H1 (cell line): Measurements from ENCODE around the gene VIT. TPM values are rescaled to one million over a fixed set of nuclear protein-coding genes. Genes with fewer than 3 reads are reported as not detected.

Source experiments
- CTCF ChIA-PET: fragments of 300-600 bp; sonication (Branson Sonifier 250); formaldehyde crosslinking; loops from one replicate; lab custom pipeline; 2021; ENCODE audit not compliant: partially characterized antibody; lab: Charles Lee
- POLR2A ChIA-PET: fragments of 300-600 bp; sonication (Branson Sonifier 250); formaldehyde crosslinking; loops from one replicate; lab custom pipeline; 2021; ENCODE audit warnings: inconsistent platforms; ENCODE audit not compliant: partially characterized antibody; lab: Charles Lee
- DNase-seq, 2 experiments: peaks; one replicate each; pipeline versions ENCODE4 v3.0.0 to v3.0.0-alpha.2; 2010 to 2022; ENCODE audit warnings: low spot score in 2 of 2, low read depth in 1 of 2, mixed read lengths in 1 of 2
- FAIRE-seq: peaks from 2 replicates; lab custom pipeline; 2011; peaks lifted over from hg19 to GRCh38; lab: Jason Lieb, UNC
- H2AFZ ChIP-seq: 2 replicates; pipeline ENCODE4 v1.8.1; 2012; ENCODE audit warnings: low read length, inconsistent platforms
- H2AK5ac ChIP-seq: 2 replicates; pipeline ENCODE4 v1.6.1; 2013; ENCODE audit warnings: low read depth, low read length
- H2BK120ac ChIP-seq: replicated peaks from 2 replicates; pipeline ENCODE3; 2013; ENCODE audit warnings: low read depth, low read length, inconsistent platforms
- H2BK12ac ChIP-seq: 2 replicates; pipeline ENCODE4 v1.6.1; 2013; ENCODE audit warnings: low read depth, low read length
- H2BK15ac ChIP-seq: 2 replicates; pipeline ENCODE4 v1.6.1; 2013; ENCODE audit warnings: low read length
- H2BK20ac ChIP-seq: 2 replicates; pipeline ENCODE4 v1.6.1; 2013; ENCODE audit warnings: low read length
- H2BK5ac ChIP-seq: 2 replicates; pipeline ENCODE4 v1.6.1; 2013; ENCODE audit warnings: low read depth, low read length
- H3K14ac ChIP-seq: 2 replicates; pipeline ENCODE4 v1.6.1; 2013; ENCODE audit warnings: inconsistent platforms; ENCODE audit not compliant: insufficient read length
- H3K18ac ChIP-seq: 2 replicates; pipeline ENCODE4 v1.6.1; 2013; ENCODE audit warnings: low read length; ENCODE audit errors: extremely low read depth
- H3K23ac ChIP-seq: 2 replicates; pipeline ENCODE4 v1.6.1; 2013; ENCODE audit warnings: inconsistent platforms; ENCODE audit not compliant: insufficient read length
- H3K23me2 ChIP-seq: 2 replicates; pipeline ENCODE4 v1.6.1; 2013; ENCODE audit warnings: low read depth, low read length
- H3K27ac ChIP-seq: 2 replicates; pipeline ENCODE4 v1.6.1; 2011; ENCODE audit warnings: low read depth, low read length, inconsistent platforms
- H3K27me3 ChIP-seq, 4 experiments: replicated peaks in 1 of 4; 1 replicate in 1 of 4; 2 replicates in 3 of 4; pipeline versions ENCODE4 v1.6.1 to v1.8.1; 2011 to 2013; ENCODE audit warnings: low read length in 3 of 4, mild to moderate bottlenecking in 3 of 4, inconsistent platforms in 2 of 4, mixed read lengths in 2 of 4, moderate library complexity in 1 of 4; ENCODE audit not compliant: control insufficient read depth in 3 of 4, insufficient read depth in 3 of 4; ENCODE audit errors: extremely low read depth in 1 of 4
- H3K36me3 ChIP-seq, 4 experiments: 2 replicates each; pipeline versions ENCODE4 v1.6.1 to v1.8.1; 2011 to 2013; ENCODE audit warnings: mild to moderate bottlenecking in 4 of 4, low read length in 3 of 4, moderate library complexity in 2 of 4, control low read depth in 1 of 4, inconsistent platforms in 1 of 4; ENCODE audit not compliant: insufficient read depth in 4 of 4, control insufficient read depth in 2 of 4
- H3K4ac ChIP-seq: replicated peaks from 2 replicates; pipeline ENCODE3; 2013; ENCODE audit warnings: low read length, low read depth, mixed read lengths, inconsistent platforms; ENCODE audit not compliant: insufficient read length
- H3K4me1 ChIP-seq, 4 experiments: replicated peaks in 1 of 4; 1 replicate in 1 of 4; 2 replicates in 3 of 4; pipeline versions ENCODE4 v1.6.1 to v1.8.1; 2011 to 2013; ENCODE audit warnings: low read length in 3 of 4, inconsistent platforms in 2 of 4, mixed read lengths in 1 of 4; ENCODE audit not compliant: insufficient read depth in 4 of 4, control insufficient read depth in 3 of 4
- H3K4me2 ChIP-seq, 2 experiments: 2 replicates each; pipeline versions ENCODE4 v1.6.1 to v1.8.1; 2011 to 2013; ENCODE audit warnings: low read depth in 2 of 2, low read length in 2 of 2, control low read depth in 1 of 2, inconsistent platforms in 1 of 2, mild to moderate bottlenecking in 1 of 2; ENCODE audit not compliant: insufficient read depth in 1 of 2
- H3K4me3 ChIP-seq, 4 experiments: fragments of 200-600, 300-600 bp in 1 of 4; sonication (generic), shearing (Covaris generic), sonication (Bioruptor Twin) in 1 of 4; 2 replicates each; pipeline versions ENCODE4 v1.5.1 to v1.8.1; 2011 to 2016; ENCODE audit warnings: low read length in 4 of 4, low read depth in 3 of 4, control low read depth in 2 of 4, inconsistent platforms in 2 of 4, mild to moderate bottlenecking in 2 of 4, mixed read lengths in 1 of 4, moderate library complexity in 1 of 4; ENCODE audit not compliant: insufficient read depth in 2 of 4; ENCODE audit errors: extremely low read depth in 1 of 4
- H3K56ac ChIP-seq: replicated peaks from 2 replicates; pipeline ENCODE3; 2013; ENCODE audit warnings: low read depth, mild to moderate bottlenecking, mixed read lengths, low read length, inconsistent platforms; ENCODE audit not compliant: insufficient read length
- H3K79me1 ChIP-seq: 2 replicates; pipeline ENCODE4 v1.6.1; 2013; ENCODE audit warnings: low read depth, low read length, control low read depth
- H3K79me2 ChIP-seq, 2 experiments: 2 replicates each; pipeline versions ENCODE4 v1.6.1 to v1.8.1; 2012 to 2013; ENCODE audit warnings: low read length in 2 of 2, mild to moderate bottlenecking in 2 of 2, inconsistent platforms in 1 of 2; ENCODE audit not compliant: insufficient read depth in 2 of 2, control insufficient read depth in 1 of 2
- H3K9ac ChIP-seq, 4 experiments: replicated peaks in 1 of 4; 1 replicate in 1 of 4; 2 replicates in 3 of 4; pipeline versions ENCODE4 v1.6.1 to v1.8.1; 2011 to 2013; ENCODE audit warnings: low read depth in 3 of 4, low read length in 3 of 4, control low read depth in 2 of 4, mild to moderate bottlenecking in 2 of 4, moderate library complexity in 2 of 4, inconsistent platforms in 1 of 4; ENCODE audit errors: extremely low read depth in 1 of 4
- H3K9me3 ChIP-seq, 2 experiments: 2 replicates each; pipeline versions ENCODE4 v1.6.1 to v1.8.1; 2012 to 2013; ENCODE audit warnings: mild to moderate bottlenecking in 2 of 2, moderate library complexity in 2 of 2, control low read depth in 1 of 2, inconsistent platforms in 1 of 2, low read depth in 1 of 2, low read length in 1 of 2, mixed read lengths in 1 of 2; ENCODE audit not compliant: insufficient read depth in 2 of 2
- H4K20me1 ChIP-seq, 2 experiments: replicated peaks in 1 of 2; 2 replicates each; pipeline versions ENCODE3 to v1.8.1; 2011 to 2013; ENCODE audit warnings: inconsistent platforms in 2 of 2, low read length in 2 of 2, mild to moderate bottlenecking in 1 of 2; ENCODE audit not compliant: insufficient read depth in 2 of 2, control insufficient read depth in 1 of 2
- H4K5ac ChIP-seq: 2 replicates; pipeline ENCODE4 v1.6.1; 2013; ENCODE audit warnings: low read length, low read depth, mixed read lengths, inconsistent platforms; ENCODE audit not compliant: insufficient read length
- H4K8ac ChIP-seq: 2 replicates; pipeline ENCODE4 v1.8.0; 2013; ENCODE audit warnings: mild to moderate bottlenecking, moderate library complexity, low read length, inconsistent platforms; ENCODE audit not compliant: insufficient read depth; ENCODE audit errors: extremely low read depth
- H4K91ac ChIP-seq: replicated peaks from 2 replicates; pipeline ENCODE3; 2013; ENCODE audit warnings: low read length, mixed read lengths, inconsistent platforms; ENCODE audit not compliant: insufficient read length
- WGBS, 2 experiments: shearing (Covaris generic) in 1 of 2; methylation state at CpG; one replicate each; pipeline versions ENCODE4 v1.1.6 to v1.1.7; 2013 to 2015; ENCODE audit warnings: low lambda C conversion rate in 2 of 2, mixed read lengths in 2 of 2, inconsistent platforms in 1 of 2, low coverage in 1 of 2, missing lambda C conversion rate in 1 of 2; ENCODE audit not compliant: insufficient replicate concordance in 2 of 2, insufficient coverage in 1 of 2, insufficient read length in 1 of 2; ENCODE audit errors: extremely low coverage in 1 of 2, missing lambda C conversion rate in 1 of 2; 5-methylcytosine and 5-hydroxymethylcytosine counted together
- polyA plus RNA-seq, 7 experiments: library from polyadenylated mRNA; depleted of rRNA in 3 of 7; stranded (reverse) in 5 of 7; unstranded in 2 of 7; fragments of >200 nt in 5 of 7; fragments of 200-250 nt in 2 of 7; gene quantifications; 1 replicate in 5 of 7; 2 replicates in 1 of 7; 4 replicates in 1 of 7; pipeline versions ENCODE4 v1.2.1 to v1.2.3, GENCODE V29; 2011 to 2013; ENCODE audit warnings: missing spikeins in 2 of 7, mixed read lengths in 2 of 7
- total RNA-seq: library from RNA; stranded (reverse); fragmentation: NEBNext Ultra II Directional; extraction: Animal tissue kit (Norgen Biotek cat#: 25700); gene quantifications from 2 replicates; pipeline ENCODE4 v1.2.1, GENCODE V29; 2021

Gene VIT
- total and polyA plus RNA-seq, 2 of the 8 experiments (the other 6 are each of a cell fraction or from before 2014, with no cell fraction given): 0.03 TPM; not detected in 1

- H4K20me1 ChIP-seq: no peaks in the 10 kb centered on the region
- no peak overlapping the region for H3K56ac ChIP-seq
- H3K9ac ChIP-seq: no peak overlapping the region
- peak overlapping the region; percentile 84; the same call in 1 of the 2 replicates for H2BK20ac ChIP-seq
- H3K27ac ChIP-seq: no peak overlapping the region; the same call in 1 of the 2 replicates
- ChIA-PET CTCF (interaction anchor here (0.6 to 12.5 kb wide), 19 partner anchors 9 to 386 kb away, joined by 3 to 110 read pairs (median 4); no protein-coding TSS in a partner anchor), POLR2A (interaction anchor here (0.8 to 0.9 kb wide), 2 partner anchors 9 to 374 kb away, joined by 3 read pairs; no protein-coding TSS in a partner anchor)
- no peak overlapping the region for H3K14ac ChIP-seq
- no peak overlapping the region for H4K5ac ChIP-seq
- H2BK5ac ChIP-seq: no peak overlapping the region; the same call in 1 of the 2 replicates
- no peaks in the 10 kb centered on the region for H3K23me2 ChIP-seq
- peak overlapping the region; percentile 23 for H4K91ac ChIP-seq
- no peaks in the 10 kb centered on the region for H3K79me2 ChIP-seq
- H3K79me1 ChIP-seq: no peaks in the 10 kb centered on the region
- H3K23ac ChIP-seq: no peak overlapping the region
- H2AK5ac ChIP-seq: no peak overlapping the region
- no peak overlapping the region; the same call in 1 of the 2 replicates for H2BK15ac ChIP-seq
- no peak overlapping the region for H3K4me2 ChIP-seq
- H3K36me3 ChIP-seq: no peaks in the 10 kb centered on the region
- H3K4ac ChIP-seq: no peak overlapping the region
- H2BK120ac ChIP-seq: no peak overlapping the region
- no peaks in the 10 kb centered on the region for H3K27me3 ChIP-seq
- H3K18ac ChIP-seq: no peak overlapping the region
- WGBS, 2 experiments: 87% methylated on average over 18 of the region's 19 CpGs; no CpG with 5 or more reads in 1 of the 2 experiments
- no peaks in the 10 kb centered on the region for H3K9me3 ChIP-seq
- DNase-seq (no peak), FAIRE-seq (no peak)
- H3K4me1 ChIP-seq: peaks cover 0 to 11% (median 5%) of the 10 kb centered on the region in 4 experiments; a peak in 5 of 7 replicates
- no peak overlapping the region for H3K4me3 ChIP-seq
- no peak overlapping the region for H4K8ac ChIP-seq
- H2BK12ac ChIP-seq: peak overlapping the region; percentile 77
- H2AFZ ChIP-seq: peak overlapping the region; percentile 99
These were observed 85.6 kb downstream of the VIT start for GRCh38 chr2:36781907-36782720.
